H9 (cell line): ENCODE data around the gene RBM34. TPM values are rescaled to one million over a fixed set of nuclear protein-coding genes. Genes with fewer than 3 reads are reported as not detected.

Experiments
- DNase-seq: peaks from one replicate; pipeline ENCODE4 v3.0.0-alpha.2; 2017
- H2AFZ ChIP-seq: one replicate; pipeline ENCODE4 v1.6.1; 2013; ENCODE audit warnings: mild to moderate bottlenecking, low read length, control low read depth, moderate library complexity
- H2AK5ac ChIP-seq: 2 replicates; pipeline ENCODE4 v1.6.1; 2013; ENCODE audit warnings: low read length, control low read depth, mixed read lengths; ENCODE audit not compliant: insufficient read length
- H2BK120ac ChIP-seq: one replicate; pipeline ENCODE4 v1.6.1; 2013; ENCODE audit warnings: low read depth, mild to moderate bottlenecking, low read length, control low read depth, inconsistent platforms; ENCODE audit not compliant: poor library complexity, severe bottlenecking
- H2BK12ac ChIP-seq: 2 replicates; pipeline ENCODE4 v1.6.1; 2013; ENCODE audit warnings: low read length, control low read depth, mixed read lengths, low read depth; ENCODE audit not compliant: insufficient read length
- H2BK15ac ChIP-seq: 2 replicates; pipeline ENCODE4 v1.6.1; 2013; ENCODE audit warnings: low read depth, low read length, control low read depth
- H2BK20ac ChIP-seq: one replicate; pipeline ENCODE4 v1.6.1; 2013; ENCODE audit warnings: low read depth, mild to moderate bottlenecking, low read length, control low read depth, inconsistent platforms; ENCODE audit not compliant: poor library complexity, severe bottlenecking
- H2BK5ac ChIP-seq: 2 replicates; pipeline ENCODE4 v1.6.1; 2013; ENCODE audit warnings: low read length, control low read depth, mixed read lengths; ENCODE audit not compliant: insufficient read length
- H3K14ac ChIP-seq: 2 replicates; pipeline ENCODE4 v1.6.1; 2013; ENCODE audit warnings: low read length, control low read depth; ENCODE audit not compliant: insufficient read depth
- H3K18ac ChIP-seq: 2 replicates; pipeline ENCODE4 v1.6.1; 2013; ENCODE audit warnings: low read depth, mild to moderate bottlenecking, mixed read lengths, low read length, control low read depth; ENCODE audit not compliant: insufficient read length
- H3K23ac ChIP-seq: 2 replicates; pipeline ENCODE4 v1.6.1; 2013; ENCODE audit warnings: low read length, control low read depth, mixed read lengths, low read depth; ENCODE audit not compliant: insufficient read length
- H3K23me2 ChIP-seq: 2 replicates; pipeline ENCODE4 v1.6.1; 2013; ENCODE audit warnings: low read depth, mild to moderate bottlenecking, mixed read lengths, low read length, control low read depth; ENCODE audit not compliant: insufficient read length, poor library complexity, severe bottlenecking
- H3K27ac ChIP-seq: 2 replicates; pipeline ENCODE4 v1.5.1; 2013; ENCODE audit warnings: low read length, control low read depth, mixed read lengths, low read depth; ENCODE audit not compliant: insufficient read length
- H3K27me3 ChIP-seq: 2 replicates; pipeline ENCODE4 v1.6.1; 2013; ENCODE audit warnings: low read length, control low read depth, inconsistent platforms; ENCODE audit not compliant: insufficient read depth
- H3K4ac ChIP-seq: 2 replicates; pipeline ENCODE4 v1.6.1; 2013; ENCODE audit warnings: low read depth, mild to moderate bottlenecking, control low read depth, inconsistent platforms, low read length, moderate library complexity
- H3K4me1 ChIP-seq: 2 replicates; pipeline ENCODE4 v1.6.1; 2013; ENCODE audit warnings: low read length, control low read depth, inconsistent platforms; ENCODE audit not compliant: insufficient read depth
- H3K4me2 ChIP-seq: 2 replicates; pipeline ENCODE4 v1.6.1; 2013; ENCODE audit warnings: low read length, control low read depth, mixed read lengths; ENCODE audit not compliant: insufficient read length, insufficient read depth
- H3K56ac ChIP-seq: 2 replicates; pipeline ENCODE4 v1.6.1; 2013; ENCODE audit warnings: low read depth, mild to moderate bottlenecking, mixed read lengths, low read length, control low read depth; ENCODE audit not compliant: insufficient read length
- H3K79me1 ChIP-seq: 2 replicates; pipeline ENCODE4 v1.6.1; 2013; ENCODE audit warnings: low read depth, mild to moderate bottlenecking, moderate library complexity, low read length, control low read depth, inconsistent platforms; ENCODE audit not compliant: insufficient read depth, poor library complexity, severe bottlenecking
- H3K79me2 ChIP-seq: 2 replicates; pipeline ENCODE4 v1.6.1; 2013; ENCODE audit warnings: low read length, control low read depth, inconsistent platforms; ENCODE audit not compliant: insufficient read depth
- H3K9ac ChIP-seq: 2 replicates; pipeline ENCODE4 v1.6.1; 2013; ENCODE audit warnings: low read length, control low read depth, mixed read lengths; ENCODE audit not compliant: insufficient read length; ENCODE audit errors: extremely low read depth
- H3K9me3 ChIP-seq: one replicate; pipeline ENCODE4 v1.6.1; 2013; ENCODE audit warnings: low read depth, low read length, inconsistent platforms; ENCODE audit not compliant: control insufficient read depth
- H3T11ph ChIP-seq: one replicate; pipeline ENCODE4 v1.6.1; 2013; ENCODE audit warnings: mild to moderate bottlenecking, low read length, control low read depth, inconsistent platforms
- H4K20me1 ChIP-seq: one replicate; pipeline ENCODE4 v1.6.1; 2013; ENCODE audit not compliant: control insufficient read depth, insufficient read length, insufficient read depth
- H4K5ac ChIP-seq: 2 replicates; pipeline ENCODE4 v1.6.1; 2013; ENCODE audit warnings: low read depth, mild to moderate bottlenecking, mixed read lengths, low read length, control low read depth; ENCODE audit not compliant: insufficient read length
- H4K8ac ChIP-seq: replicated peaks from 2 replicates; pipeline ENCODE4 v1.6.1; 2013; ENCODE audit warnings: low read length, control low read depth, mixed read lengths, low read depth; ENCODE audit not compliant: insufficient read length
- H4K91ac ChIP-seq: 2 replicates; pipeline ENCODE4 v1.6.1; 2013; ENCODE audit warnings: low read depth, mild to moderate bottlenecking, moderate library complexity, mixed read lengths, low read length, control low read depth; ENCODE audit not compliant: insufficient read length
- H3K27ac Mint-ChIP-seq, 3 experiments: 2 replicates in 2 of 3; 3 replicates in 1 of 3; pipeline ENCODE4 v1.8.0; 2020 to 2021; ENCODE audit warnings: mixed read lengths in 3 of 3, mild to moderate bottlenecking in 1 of 3, moderate library complexity in 1 of 3
- H3K27me3 Mint-ChIP-seq: 2 replicates; pipeline ENCODE4 v1.8.0; 2021; ENCODE audit warnings: low read depth, mild to moderate bottlenecking, moderate library complexity, mixed read lengths
- H3K36me3 Mint-ChIP-seq, 3 experiments: 2 replicates in 2 of 3; 3 replicates in 1 of 3; pipeline ENCODE4 v1.8.0; 2020 to 2021; ENCODE audit warnings: low read depth in 3 of 3, mixed read lengths in 3 of 3; ENCODE audit not compliant: insufficient read depth in 1 of 3
- H3K4me1 Mint-ChIP-seq, 2 experiments: 2 replicates each; pipeline ENCODE4 v1.8.0; 2020; ENCODE audit warnings: mixed read lengths in 2 of 2
- H3K4me3 Mint-ChIP-seq, 2 experiments: 2 replicates in 1 of 2; 3 replicates in 1 of 2; pipeline ENCODE4 v1.8.0; 2020 to 2021; ENCODE audit warnings: mild to moderate bottlenecking in 2 of 2, mixed read lengths in 2 of 2, moderate library complexity in 1 of 2
- H3K9me3 Mint-ChIP-seq, 2 experiments: 2 replicates in 1 of 2; 3 replicates in 1 of 2; pipeline ENCODE4 v1.8.0; 2020; ENCODE audit warnings: mild to moderate bottlenecking in 2 of 2, mixed read lengths in 2 of 2, moderate library complexity in 1 of 2
- WGBS: extraction: QIAGEN DNeasy Blood & Tissue Kit; methylation state at CpG from one replicate; pipeline ENCODE4 v1.1.7; 2013; ENCODE audit warnings: missing lambda C conversion rate, low lambda C conversion rate, mixed read lengths; ENCODE audit not compliant: insufficient read length; ENCODE audit errors: extremely low coverage; 5-methylcytosine and 5-hydroxymethylcytosine counted together
- total RNA-seq: library from RNA; stranded (reverse); gene quantifications from 2 replicates; pipeline ENCODE4 v1.2.1, GENCODE V29; 2021
- TF ChIP-seq, protein P1 (sequence below): fragments of 200-600 bp; sonication (generic); conservative IDR thresholded peaks from 3 replicates; pipeline ENCODE4 v1.8.0; 2021; ENCODE audit warnings: antibody characterized with exemption, mild to moderate bottlenecking

RBM34 gene
- total RNA-seq, 1 experiment from 2014 or later, result 121 TPM

DNA sequence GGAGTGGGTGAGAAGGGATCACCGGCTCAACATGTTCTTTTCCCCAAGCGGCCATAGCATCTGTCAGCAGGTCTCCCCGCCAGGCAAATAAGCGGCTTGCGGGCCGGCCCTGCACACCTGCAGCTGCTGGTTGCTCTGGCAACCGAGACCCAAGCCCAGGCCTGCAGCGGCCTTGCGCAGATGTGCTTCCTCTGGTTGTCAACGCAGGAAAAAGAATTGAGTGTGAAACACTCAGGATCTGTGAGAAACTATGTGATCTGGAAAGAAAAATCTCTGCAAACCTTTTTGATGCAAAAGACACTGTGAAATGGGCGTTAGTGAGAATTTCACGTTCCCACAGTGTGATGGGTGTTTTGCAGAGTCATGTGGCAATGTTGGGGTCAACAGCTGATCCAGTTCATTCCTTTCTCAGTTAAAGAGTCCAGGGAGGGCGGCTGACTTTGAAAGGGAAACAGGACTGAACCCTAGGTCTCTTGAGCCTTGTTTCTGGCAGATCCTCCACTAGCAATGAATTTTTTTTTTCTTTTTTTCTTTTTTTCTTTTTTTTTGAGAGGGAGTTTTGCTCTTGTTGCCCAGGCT is 60.8 kb downstream of the RBM34 start:
- Histone ChIP-seq H3K4me1 (no peaks in the 10 kb centered on the region), H3K56ac (no peak overlapping the region), H3K79me1 (no peaks in the 10 kb centered on the region), H3K18ac (no peak overlapping the region), H3K9ac (no peak overlapping the region), H3K27ac (no peak overlapping the region), H3K14ac (no peak overlapping the region), H4K5ac (no peak overlapping the region), H3K23ac (no peak overlapping the region), H2BK12ac (no peak overlapping the region), H3T11ph (no peak overlapping the region), H4K91ac (no peak overlapping the region), H3K4me2 (no peak overlapping the region), H2BK15ac (no peak overlapping the region), H2AFZ (no peak overlapping the region), H2BK5ac (no peak overlapping the region), H3K23me2 (no peaks in the 10 kb centered on the region), H2AK5ac (no peak overlapping the region), H3K9me3 (no peaks in the 10 kb centered on the region), H4K8ac (no peak overlapping the region), H3K27me3 (no peaks in the 10 kb centered on the region), H2BK120ac (no peak overlapping the region), H3K79me2 (no peaks in the 10 kb centered on the region), H4K20me1 (no peaks in the 10 kb centered on the region), H3K4ac (no peak overlapping the region), H2BK20ac (no peak overlapping the region)
- DNase-seq, result peak; percentile 83
- TF ChIP-seq, protein P1, sequence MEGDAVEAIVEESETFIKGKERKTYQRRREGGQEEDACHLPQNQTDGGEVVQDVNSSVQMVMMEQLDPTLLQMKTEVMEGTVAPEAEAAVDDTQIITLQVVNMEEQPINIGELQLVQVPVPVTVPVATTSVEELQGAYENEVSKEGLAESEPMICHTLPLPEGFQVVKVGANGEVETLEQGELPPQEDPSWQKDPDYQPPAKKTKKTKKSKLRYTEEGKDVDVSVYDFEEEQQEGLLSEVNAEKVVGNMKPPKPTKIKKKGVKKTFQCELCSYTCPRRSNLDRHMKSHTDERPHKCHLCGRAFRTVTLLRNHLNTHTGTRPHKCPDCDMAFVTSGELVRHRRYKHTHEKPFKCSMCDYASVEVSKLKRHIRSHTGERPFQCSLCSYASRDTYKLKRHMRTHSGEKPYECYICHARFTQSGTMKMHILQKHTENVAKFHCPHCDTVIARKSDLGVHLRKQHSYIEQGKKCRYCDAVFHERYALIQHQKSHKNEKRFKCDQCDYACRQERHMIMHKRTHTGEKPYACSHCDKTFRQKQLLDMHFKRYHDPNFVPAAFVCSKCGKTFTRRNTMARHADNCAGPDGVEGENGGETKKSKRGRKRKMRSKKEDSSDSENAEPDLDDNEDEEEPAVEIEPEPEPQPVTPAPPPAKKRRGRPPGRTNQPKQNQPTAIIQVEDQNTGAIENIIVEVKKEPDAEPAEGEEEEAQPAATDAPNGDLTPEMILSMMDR, result no peak
- peaks cover 0 to 2% of the 10 kb centered on the region in 2 experiments; a peak in 1 of 5 replicates for H3K9me3 Mint-ChIP-seq
- no CpG with 5 or more reads among the region's 13 CpGs for WGBS
- peaks cover 7% of the 10 kb centered on the region for H3K27me3 Mint-ChIP-seq
- H3K36me3 Mint-ChIP-seq, result peaks cover 0 to 3% (median 0%) of the 10 kb centered on the region in 3 experiments; a peak in 3 of 7 replicates
- H3K27ac Mint-ChIP-seq, result peak overlapping the region in 1 of 3 experiments; percentile 51; a peak in 1 of 7 replicates
- H3K4me1 Mint-ChIP-seq, result peaks cover 23 to 26% of the 10 kb centered on the region in 2 experiments
- no peak overlapping the region for H3K4me3 Mint-ChIP-seq
